HL-60 (cell line): ENCODE data around the gene IGF1.

Source experiments
- DNase-seq, 2 experiments: peaks; one replicate each; pipeline ENCODE4 v3.0.0-alpha.2; 2010 to 2020; ENCODE audit warnings: low read depth in 1 of 2, low spot score in 1 of 2
- H3K27ac ChIP-seq: fragments of 250-450 bp; sonication (Bioruptor Pico); replicated peaks from 2 replicates; pipeline ENCODE4 v1.5.1; 2020; ENCODE audit warnings: mild to moderate bottlenecking, moderate library complexity
- H3K27me3 ChIP-seq: fragments of 250-450 bp; sonication (Bioruptor Pico); 2 replicates; pipeline ENCODE4 v1.5.1; 2021; ENCODE audit warnings: mild to moderate bottlenecking, moderate library complexity; ENCODE audit not compliant: insufficient read depth, poor library complexity, severe bottlenecking
- H3K4me3 ChIP-seq: replicated peaks from 2 replicates; pipeline ENCODE4 v1.5.1; 2011; ENCODE audit warnings: mild to moderate bottlenecking, control low read depth, low read length; ENCODE audit not compliant: insufficient read depth
- GABPA ChIP-seq: IDR thresholded peaks from 2 replicates; pipeline ENCODE4 v1.6.1; 2012; ENCODE audit warnings: low read depth
- POLR2AphosphoS5 ChIP-seq: IDR thresholded peaks from 2 replicates; pipeline ENCODE4 v1.6.1; 2012; ENCODE audit warnings: low read depth
- SPI1 ChIP-seq: IDR thresholded peaks from 2 replicates; pipeline ENCODE4 v1.6.1; 2012; ENCODE audit warnings: low read depth, mild to moderate bottlenecking, borderline replicate concordance
- TF ChIP-seq, protein P1 (sequence below): IDR thresholded peaks from one replicate; pipeline ENCODE4 v1.5.1; 2011; ENCODE audit warnings: low read length, control low read depth, inconsistent platforms; ENCODE audit not compliant: insufficient read depth
- TF ChIP-seq, protein P2 (sequence below): IDR thresholded peaks from 2 replicates; pipeline ENCODE4 v1.6.1; 2012; ENCODE audit warnings: low read depth; ENCODE audit not compliant: insufficient replicate concordance

Gene IGF1

DNA sequence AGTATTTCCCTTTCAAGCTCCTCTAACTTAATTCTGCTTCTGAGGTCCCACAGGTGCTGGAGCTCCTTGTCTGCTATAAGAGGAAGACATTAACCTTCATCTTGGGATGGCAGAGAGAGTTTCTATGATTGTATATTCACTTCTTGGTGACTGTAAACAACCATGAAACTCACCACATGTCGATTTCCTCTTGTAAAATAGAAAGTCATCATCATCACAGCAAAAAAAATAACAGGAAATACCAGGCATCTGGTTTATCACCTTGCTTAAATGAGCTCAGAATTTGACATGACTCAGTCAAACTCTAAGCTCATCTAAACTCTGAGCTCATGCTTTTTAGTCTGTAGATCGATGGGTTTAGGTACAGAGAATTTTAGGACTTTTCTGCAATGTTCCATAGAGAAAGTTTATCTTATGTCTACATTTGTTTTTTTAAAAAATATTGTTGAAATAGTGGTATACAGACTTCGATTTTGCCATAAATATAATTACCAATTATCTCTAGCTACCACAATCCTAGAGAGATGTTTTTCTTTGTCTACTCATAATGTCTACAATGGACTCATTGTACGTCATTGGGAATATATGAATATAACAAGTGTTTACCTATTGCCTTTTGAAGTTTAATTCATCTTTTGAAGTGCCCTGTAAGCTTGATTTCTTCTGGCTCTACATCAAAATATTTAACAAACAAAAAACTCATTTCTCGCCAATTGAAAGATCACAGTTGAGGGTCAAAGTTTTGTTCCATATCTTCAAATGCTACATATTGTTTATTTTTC is 58.4 kb downstream of the IGF1 start:
- DNase-seq, result no peak
- H3K27me3 ChIP-seq, result peaks cover 2% of the 10 kb centered on the region
- TF ChIP-seq, protein P1, sequence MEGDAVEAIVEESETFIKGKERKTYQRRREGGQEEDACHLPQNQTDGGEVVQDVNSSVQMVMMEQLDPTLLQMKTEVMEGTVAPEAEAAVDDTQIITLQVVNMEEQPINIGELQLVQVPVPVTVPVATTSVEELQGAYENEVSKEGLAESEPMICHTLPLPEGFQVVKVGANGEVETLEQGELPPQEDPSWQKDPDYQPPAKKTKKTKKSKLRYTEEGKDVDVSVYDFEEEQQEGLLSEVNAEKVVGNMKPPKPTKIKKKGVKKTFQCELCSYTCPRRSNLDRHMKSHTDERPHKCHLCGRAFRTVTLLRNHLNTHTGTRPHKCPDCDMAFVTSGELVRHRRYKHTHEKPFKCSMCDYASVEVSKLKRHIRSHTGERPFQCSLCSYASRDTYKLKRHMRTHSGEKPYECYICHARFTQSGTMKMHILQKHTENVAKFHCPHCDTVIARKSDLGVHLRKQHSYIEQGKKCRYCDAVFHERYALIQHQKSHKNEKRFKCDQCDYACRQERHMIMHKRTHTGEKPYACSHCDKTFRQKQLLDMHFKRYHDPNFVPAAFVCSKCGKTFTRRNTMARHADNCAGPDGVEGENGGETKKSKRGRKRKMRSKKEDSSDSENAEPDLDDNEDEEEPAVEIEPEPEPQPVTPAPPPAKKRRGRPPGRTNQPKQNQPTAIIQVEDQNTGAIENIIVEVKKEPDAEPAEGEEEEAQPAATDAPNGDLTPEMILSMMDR, result no peak
- TF ChIP-seq POLR2AphosphoS5, result no peak
- TF ChIP-seq, protein P2, sequence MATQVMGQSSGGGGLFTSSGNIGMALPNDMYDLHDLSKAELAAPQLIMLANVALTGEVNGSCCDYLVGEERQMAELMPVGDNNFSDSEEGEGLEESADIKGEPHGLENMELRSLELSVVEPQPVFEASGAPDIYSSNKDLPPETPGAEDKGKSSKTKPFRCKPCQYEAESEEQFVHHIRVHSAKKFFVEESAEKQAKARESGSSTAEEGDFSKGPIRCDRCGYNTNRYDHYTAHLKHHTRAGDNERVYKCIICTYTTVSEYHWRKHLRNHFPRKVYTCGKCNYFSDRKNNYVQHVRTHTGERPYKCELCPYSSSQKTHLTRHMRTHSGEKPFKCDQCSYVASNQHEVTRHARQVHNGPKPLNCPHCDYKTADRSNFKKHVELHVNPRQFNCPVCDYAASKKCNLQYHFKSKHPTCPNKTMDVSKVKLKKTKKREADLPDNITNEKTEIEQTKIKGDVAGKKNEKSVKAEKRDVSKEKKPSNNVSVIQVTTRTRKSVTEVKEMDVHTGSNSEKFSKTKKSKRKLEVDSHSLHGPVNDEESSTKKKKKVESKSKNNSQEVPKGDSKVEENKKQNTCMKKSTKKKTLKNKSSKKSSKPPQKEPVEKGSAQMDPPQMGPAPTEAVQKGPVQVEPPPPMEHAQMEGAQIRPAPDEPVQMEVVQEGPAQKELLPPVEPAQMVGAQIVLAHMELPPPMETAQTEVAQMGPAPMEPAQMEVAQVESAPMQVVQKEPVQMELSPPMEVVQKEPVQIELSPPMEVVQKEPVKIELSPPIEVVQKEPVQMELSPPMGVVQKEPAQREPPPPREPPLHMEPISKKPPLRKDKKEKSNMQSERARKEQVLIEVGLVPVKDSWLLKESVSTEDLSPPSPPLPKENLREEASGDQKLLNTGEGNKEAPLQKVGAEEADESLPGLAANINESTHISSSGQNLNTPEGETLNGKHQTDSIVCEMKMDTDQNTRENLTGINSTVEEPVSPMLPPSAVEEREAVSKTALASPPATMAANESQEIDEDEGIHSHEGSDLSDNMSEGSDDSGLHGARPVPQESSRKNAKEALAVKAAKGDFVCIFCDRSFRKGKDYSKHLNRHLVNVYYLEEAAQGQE, result no peak
- no peak for TF ChIP-seq GABPA
- no peak for TF ChIP-seq SPI1
- no peak overlapping the region for H3K27ac ChIP-seq
- no peak overlapping the region for H3K4me3 ChIP-seq

DNA sequence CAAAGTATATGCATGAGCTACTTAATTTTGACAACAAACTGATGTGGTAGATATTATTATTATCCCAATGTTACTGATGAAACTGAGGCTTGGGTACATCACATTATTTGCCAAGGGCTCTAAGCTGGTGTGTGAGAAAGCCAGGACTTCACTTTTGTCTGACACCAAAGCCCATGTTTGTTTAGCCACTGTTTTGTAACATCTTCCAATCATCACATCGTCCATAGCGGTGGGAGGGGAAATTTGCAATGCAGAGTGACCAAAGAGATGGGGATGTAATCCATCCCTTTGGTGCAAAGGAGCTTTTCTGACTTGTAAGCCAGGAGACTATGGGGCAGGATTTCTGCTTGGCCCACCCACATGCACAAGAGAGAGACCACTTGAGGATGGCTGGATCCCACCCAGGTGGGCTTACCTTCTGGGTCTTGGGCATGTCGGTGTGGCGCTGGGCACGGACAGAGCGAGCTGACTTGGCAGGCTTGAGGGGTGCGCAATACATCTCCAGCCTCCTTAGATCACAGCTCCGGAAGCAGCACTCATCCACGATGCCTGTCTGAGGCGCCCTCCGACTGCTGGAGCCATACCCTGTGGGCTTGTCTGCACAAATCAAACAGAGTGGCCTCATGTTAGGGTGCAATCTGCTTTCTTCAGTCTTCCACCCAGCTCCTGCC is 61.1 kb downstream of the IGF1 start:
- DNase-seq, result no peak
- TF ChIP-seq, protein P2, result no peak
- TF ChIP-seq SPI1 (no peak), GABPA (no peak), POLR2AphosphoS5 (no peak)
- TF ChIP-seq, protein P1, result no peak
- Histone ChIP-seq H3K27ac (no peak overlapping the region), H3K4me3 (no peak overlapping the region), H3K27me3 (peaks cover 2% of the 10 kb centered on the region)

DNA sequence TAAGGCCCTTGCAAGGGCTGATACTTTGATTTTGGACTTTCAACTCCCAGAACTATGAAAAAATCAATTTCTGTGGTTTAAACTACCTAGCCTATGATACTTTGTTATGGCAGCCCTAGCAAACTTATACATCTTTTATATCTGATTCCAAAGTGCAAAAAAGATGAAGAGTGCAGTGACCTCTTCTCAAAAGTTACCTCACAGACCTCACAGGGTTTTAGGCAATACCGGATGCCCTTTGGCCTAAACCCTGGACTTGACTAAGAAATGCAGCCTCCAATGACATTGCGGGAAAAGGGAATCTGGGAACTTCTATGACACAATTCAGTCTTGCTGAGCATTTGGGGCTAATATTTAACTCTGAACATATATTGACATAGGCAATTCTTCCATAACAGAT is 63.3 kb downstream of the IGF1 start:
- no peak for DNase-seq
- TF ChIP-seq POLR2AphosphoS5, result no peak
- TF ChIP-seq GABPA, result no peak
- TF ChIP-seq, protein P1, result no peak
- TF ChIP-seq SPI1, result no peak
- no peak overlapping the region for H3K4me3 ChIP-seq
- no peak overlapping the region for H3K27ac ChIP-seq
- peaks cover 2% of the 10 kb centered on the region for H3K27me3 ChIP-seq
